Measurements from ENCODE around the gene HPS5. TPM values are rescaled to one million over a fixed set of nuclear protein-coding genes. Genes with fewer than 3 reads are reported as not detected.
"Not testable (repeated sequence)": the region's sequence is repeated elsewhere in the genome, so short reads cannot be mapped to it uniquely, and the experiment has no call there.

HPS5 gene
- total RNA-seq, 1 experiment from 2014 or later, result 39.2 TPM

- CTCF ChIA-PET, result no interaction called here
- intact Hi-C loops (cut with micrococcal nuclease; ENCODE audit: unreplicated experiment), result no loop called here
- Histone ChIP-seq H2AFZ (no peak within 1 kb of the TSS), H4K20me1 (ENCODE audit: insufficient read depth) (no peaks in the 10 kb centered on the region), H3F3A (ENCODE audit: insufficient read depth, low read depth) (0 out of 2 replicates have a peak, but pooled peaks cover 6% of the 10 kb centered on the region), H3K36me3 (ENCODE audit: low read depth) (no peaks in the 10 kb centered on the region), H3K9me3 (ENCODE audit: insufficient read depth, low read depth) (no peaks in the 10 kb centered on the region), H3K27me3 (ENCODE audit: insufficient read depth, low read depth) (no peaks in the 10 kb centered on the region), H3K9me2 (ENCODE audit: insufficient read depth) (no peaks in the 10 kb centered on the region), H3K27ac (no peak within 1 kb of the TSS), H3K4me2 (no peak within 1 kb of the TSS), H3K4me1 (replicated peaks; ENCODE audit: insufficient read depth) (peaks cover 14% of the 10 kb centered on the region), H3K4me3 (no peak within 1 kb of the TSS), H3K79me2 (ENCODE audit: low read depth) (no peaks in the 10 kb centered on the region)
- BruUV-seq (replicated peaks), result no TSS peak
- TF ChIP-seq EZH2 (IDR thresholded peaks at IDR 0.05; ENCODE audit: low read depth) (no peak), CTCF (conservative IDR thresholded peaks at IDR 0.05) (no peak)
- POLR2A ChIA-PET (ENCODE audit: unreplicated experiment), result no interaction called here
- DNase-seq, result no peak
Measured at GRCh38 chr11:18265949-18266348, 56.0 kb downstream of the HPS5 start, which contains the start of gene SAA1. TSS of gene SAA1 (plus strand) at chr11:18266264. CDS start at chr11:18266888, 624 bp downstream.

DNA sequence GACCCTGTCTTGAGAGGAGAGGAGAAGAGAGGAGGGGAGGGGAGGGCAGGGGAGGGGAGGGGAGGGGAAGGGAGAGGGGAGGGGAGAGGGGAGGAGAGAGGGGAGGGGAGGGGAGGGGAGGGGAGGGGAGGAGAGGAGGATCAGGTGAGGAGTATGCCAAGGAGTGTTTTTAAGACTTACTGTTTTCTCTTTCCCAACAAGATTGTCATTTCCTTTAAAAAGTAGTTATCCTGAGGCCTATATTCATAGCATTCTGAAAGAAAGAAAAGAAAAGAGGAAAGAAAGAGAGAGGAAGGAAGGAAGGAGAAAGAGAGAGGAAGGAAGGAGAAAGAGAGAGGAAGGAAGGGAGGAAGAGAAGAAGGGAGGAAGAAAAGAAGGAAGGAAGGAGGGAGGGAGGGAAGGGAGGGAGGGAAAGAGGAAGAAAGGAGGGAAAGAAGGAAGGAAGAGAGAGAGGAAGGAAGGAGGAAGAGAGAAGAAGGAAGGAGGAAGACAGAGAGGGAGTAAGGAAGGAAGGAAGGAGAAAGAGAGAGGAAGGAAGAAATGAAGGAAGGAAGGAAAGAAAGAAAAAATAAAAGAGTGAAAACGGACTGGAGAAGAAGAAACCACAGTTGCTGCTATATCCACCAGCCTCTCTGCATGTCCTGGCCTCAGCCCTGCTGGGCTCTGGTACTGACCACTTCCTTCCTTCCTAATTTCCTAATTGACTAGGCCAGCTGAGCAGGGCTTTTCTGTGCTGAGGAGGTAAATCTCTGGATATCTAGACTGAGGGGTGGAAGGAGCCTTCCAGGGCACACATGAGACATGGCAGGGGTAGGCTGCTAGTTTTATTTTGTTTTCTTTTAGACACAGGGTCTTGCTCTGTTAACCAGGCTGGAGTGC is 57.0 kb downstream of the HPS5 start:
- POLR2A ChIA-PET (ENCODE audit: unreplicated experiment), result no interaction called here

GRCh38 chr11:18264035-18264434 is 57.9 kb downstream of the HPS5 start:
- Histone ChIP-seq H3K9me2 (ENCODE audit: insufficient read depth) (no peaks in the 10 kb centered on the region), H4K20me1 (ENCODE audit: insufficient read depth) (no peaks in the 10 kb centered on the region), H3K9me3 (ENCODE audit: insufficient read depth, low read depth) (no peaks in the 10 kb centered on the region), H2AFZ (no peak overlapping the region), H3K4me1 (replicated peaks; ENCODE audit: insufficient read depth) (peaks cover 14% of the 10 kb centered on the region), H3K4me3 (no peak overlapping the region), H3K27ac (no peak overlapping the region), H3F3A (ENCODE audit: insufficient read depth, low read depth) (0 out of 2 replicates have a peak, but pooled peaks cover 6% of the 10 kb centered on the region), H3K79me2 (ENCODE audit: low read depth) (no peaks in the 10 kb centered on the region), H3K36me3 (ENCODE audit: low read depth) (no peaks in the 10 kb centered on the region), H3K4me2 (no peak overlapping the region), H3K27me3 (ENCODE audit: insufficient read depth, low read depth) (no peaks in the 10 kb centered on the region)
- TF ChIP-seq CTCF (conservative IDR thresholded peaks at IDR 0.05), result no peak
- DNase-seq, result no peak
- no TSS peak for BruUV-seq (replicated peaks)
- intact Hi-C loops (cut with micrococcal nuclease; ENCODE audit: unreplicated experiment), result no loop called here
- ChIA-PET POLR2A (ENCODE audit: unreplicated experiment) (no interaction called here), CTCF (no interaction called here)

More for the DNA sequence above, 57.0 kb downstream of the HPS5 start:
- H4K20me1 ChIP-seq (ENCODE audit: insufficient read depth), result no peaks in the 10 kb centered on the region
- CTCF ChIA-PET, result no interaction called here
- H3K36me3 ChIP-seq (ENCODE audit: low read depth), result no peaks in the 10 kb centered on the region
- no peak overlapping the region for H2AFZ ChIP-seq
- no peaks in the 10 kb centered on the region for H3K79me2 ChIP-seq (ENCODE audit: low read depth)
- H3K4me3 ChIP-seq, result no peak overlapping the region
- H3K27me3 ChIP-seq (ENCODE audit: insufficient read depth, low read depth), result no peaks in the 10 kb centered on the region
- intact Hi-C loops (cut with micrococcal nuclease; ENCODE audit: unreplicated experiment), result no loop called here
- TF ChIP-seq EZH2 (IDR thresholded peaks at IDR 0.05; ENCODE audit: low read depth), result no peak
- no peak for TF ChIP-seq CTCF (conservative IDR thresholded peaks at IDR 0.05)
- no peaks in the 10 kb centered on the region for H3K9me2 ChIP-seq (ENCODE audit: insufficient read depth)
- H3K4me2 ChIP-seq, result no peak overlapping the region
- DNase-seq, result no peak
- no TSS peak for BruUV-seq (replicated peaks)
- H3F3A ChIP-seq (ENCODE audit: insufficient read depth, low read depth), result 0 out of 2 replicates have a peak, but pooled peaks cover 6% of the 10 kb centered on the region
- H3K4me1 ChIP-seq (replicated peaks; ENCODE audit: insufficient read depth), result peaks cover 14% of the 10 kb centered on the region
- no peak overlapping the region for H3K27ac ChIP-seq
- H3K9me3 ChIP-seq (ENCODE audit: insufficient read depth, low read depth), result no peaks in the 10 kb centered on the region

GRCh38 chr11:18262681-18263350 is 59.1 kb downstream of the HPS5 start:
- H3K4me1 ChIP-seq (replicated peaks; ENCODE audit: insufficient read depth); H3K4me2 ChIP-seq; H3K36me3 ChIP-seq (ENCODE audit: low read depth); H3F3A ChIP-seq (ENCODE audit: insufficient read depth, low read depth); H3K9me3 ChIP-seq (ENCODE audit: insufficient read depth, low read depth); H3K4me3 ChIP-seq; DNase-seq; intact Hi-C loops (cut with micrococcal nuclease; ENCODE audit: unreplicated experiment); H3K27ac ChIP-seq; H4K20me1 ChIP-seq (ENCODE audit: insufficient read depth); H2AFZ ChIP-seq; H3K27me3 ChIP-seq (ENCODE audit: insufficient read depth, low read depth); H3K9me2 ChIP-seq (ENCODE audit: insufficient read depth); H3K79me2 ChIP-seq (ENCODE audit: low read depth); BruUV-seq (replicated peaks): not testable (repeated sequence)
- POLR2A ChIA-PET (ENCODE audit: unreplicated experiment), result interaction anchor here (0.7 kb wide), 1 partner anchor 121 kb away, joined by 3 read pairs; no protein-coding TSS in a partner anchor
- CTCF ChIA-PET, result interaction anchor here (0.6 kb wide), 2 partner anchors 58 to 348 kb away, joined by 4 read pairs; no protein-coding TSS in a partner anchor

Data from PC-9 (cell line).